Endothelial cell of umbilical vein (primary cell): ENCODE data around the gene KIAA1958. TPM values are rescaled to one million over a fixed set of nuclear protein-coding genes. Genes with fewer than 3 reads are reported as not detected.

Experiments used
- BruUV-seq: library from RNA; stranded (reverse); fragments of 400-500 nt; replicated peaks from 2 replicates; lab custom pipeline; 2021; lab: Mats Ljungman, UMichigan
- CTCF ChIA-PET: fragments of 300-600, 350-600 bp; sonication (Branson Sonifier 250); formaldehyde crosslinking; loops from one replicate; lab custom pipeline; 2021; ENCODE audit warnings: antibody characterized with exemption, inconsistent platforms; lab: Charles Lee
- POLR2A ChIA-PET: fragments of 300-600, 350-600 bp; sonication (Branson Sonifier 250); formaldehyde crosslinking; loops from one replicate; lab custom pipeline; 2021; ENCODE audit warnings: antibody characterized with exemption, inconsistent platforms; lab: Charles Lee
- DNase-seq: peaks from one replicate; pipeline ENCODE4 v3.0.0-alpha.2; 2011; ENCODE audit warnings: low read depth, low spot score
- FAIRE-seq: peaks from 2 replicates; lab custom pipeline; 2011; peaks lifted over from hg19 to GRCh38; lab: Jason Lieb, UNC
- H2AFZ ChIP-seq: 2 replicates; pipeline ENCODE4 v1.6.0; 2012; ENCODE audit warnings: low read depth, low read length, control low read depth, inconsistent platforms
- H3K27ac ChIP-seq: 2 replicates; pipeline ENCODE4 v1.5.1; 2011; ENCODE audit warnings: low read depth, mild to moderate bottlenecking, control low read depth, low read length, moderate library complexity; ENCODE audit not compliant: insufficient read depth
- H3K27me3 ChIP-seq, 2 experiments: 2 replicates each; pipeline versions ENCODE4 v1.6.0 to v1.6.1; 2011; ENCODE audit warnings: low read length in 2 of 2, mixed read lengths in 1 of 2; ENCODE audit not compliant: control insufficient read depth in 2 of 2, insufficient read depth in 2 of 2
- H3K36me3 ChIP-seq, 2 experiments: 2 replicates in 1 of 2; 3 replicates in 1 of 2; pipeline ENCODE4 v1.5.1; 2011; ENCODE audit warnings: low read length in 2 of 2, mild to moderate bottlenecking in 1 of 2, moderate library complexity in 1 of 2; ENCODE audit not compliant: control insufficient read depth in 2 of 2, insufficient read depth in 2 of 2; ENCODE audit errors: extremely low read depth in 1 of 2
- H3K4me1 ChIP-seq: 3 replicates; pipeline ENCODE4 v1.5.1; 2011; ENCODE audit warnings: mild to moderate bottlenecking, low read length; ENCODE audit not compliant: control insufficient read depth, insufficient read depth; ENCODE audit errors: extremely low read depth
- H3K4me2 ChIP-seq: 2 replicates; pipeline ENCODE4 v1.6.1; 2011; ENCODE audit warnings: low read length, control low read depth, mixed read lengths; ENCODE audit not compliant: insufficient read depth
- H3K4me3 ChIP-seq, 3 experiments: fragments of 200-600 bp in 1 of 3; sonication (generic), shearing (Covaris generic) in 1 of 3; replicated peaks in 1 of 3; 2 replicates each; pipeline ENCODE4 v1.5.1; 2011 to 2016; ENCODE audit warnings: control low read depth in 3 of 3, low read length in 3 of 3, mild to moderate bottlenecking in 2 of 3, inconsistent platforms in 1 of 3, low read depth in 1 of 3, moderate library complexity in 1 of 3; ENCODE audit not compliant: insufficient read depth in 1 of 3
- H3K79me2 ChIP-seq: 2 replicates; pipeline ENCODE4 v1.6.0; 2012; ENCODE audit warnings: low read length, inconsistent platforms; ENCODE audit not compliant: control insufficient read depth, insufficient read depth
- H3K9ac ChIP-seq: replicated peaks from 2 replicates; pipeline ENCODE3; 2011; ENCODE audit warnings: low read length, control low read depth; ENCODE audit not compliant: insufficient read depth; ENCODE audit errors: extremely low read depth
- H3K9me1 ChIP-seq: replicated peaks from 3 replicates; pipeline ENCODE4 v1.6.0; 2011; ENCODE audit warnings: mild to moderate bottlenecking, low read length; ENCODE audit not compliant: control insufficient read depth, insufficient read depth; ENCODE audit errors: extremely low read depth
- H3K9me3 ChIP-seq: replicated peaks from 2 replicates; pipeline ENCODE4 v1.5.1; 2012; ENCODE audit warnings: low read length, inconsistent platforms; ENCODE audit not compliant: control insufficient read depth, insufficient read depth
- H4K20me1 ChIP-seq: replicated peaks from 2 replicates; pipeline ENCODE3; 2011; ENCODE audit warnings: mild to moderate bottlenecking, low read length; ENCODE audit not compliant: control insufficient read depth, insufficient read depth; ENCODE audit errors: extremely low read depth
- EZH2 ChIP-seq: IDR thresholded peaks from 2 replicates; pipeline ENCODE4 v1.6.1; 2012; ENCODE audit warnings: borderline replicate concordance, low read depth, mild to moderate bottlenecking, moderate library complexity, low read length, inconsistent platforms; ENCODE audit not compliant: severe bottlenecking
- FOS ChIP-seq: IDR thresholded peaks from 2 replicates; pipeline ENCODE4 v1.6.1; 2011; ENCODE audit warnings: mild to moderate bottlenecking, low read length, moderate library complexity, borderline replicate concordance; ENCODE audit not compliant: insufficient read depth
- MAX ChIP-seq: IDR thresholded peaks from 2 replicates; pipeline ENCODE4 v1.6.1; 2011; ENCODE audit not compliant: insufficient read depth, insufficient read length
- MYC ChIP-seq: IDR thresholded peaks from one replicate; pipeline ENCODE4 v1.6.1; 2011; ENCODE audit warnings: mild to moderate bottlenecking, low read depth, low read length
- POLR2A ChIP-seq: IDR thresholded peaks from 2 replicates; pipeline ENCODE4 v1.6.1; 2012; ENCODE audit warnings: low read depth, mild to moderate bottlenecking, control low read depth, low read length
- POLR2AphosphoS5 ChIP-seq: IDR thresholded peaks from 2 replicates; pipeline ENCODE4 v1.6.1; 2012; ENCODE audit warnings: low read depth, mild to moderate bottlenecking, control low read depth, low read length, moderate library complexity; ENCODE audit not compliant: insufficient read depth
- dilution Hi-C: fragments of 300-500 bp; cut with MboI; formaldehyde crosslinking; loops from one replicate; pipeline ENCODE4 v1.15.0; 2019; ENCODE audit warnings: low sequenced_read_pairs; ENCODE audit not compliant: extremely low pct_ligation_motif_present
- intact Hi-C: fragments of 100-400 bp; cut with micrococcal nuclease; formaldehyde crosslinking; loops from one replicate; pipeline ENCODE4 v1.10.0; 2022
- polyA plus RNA-seq, 4 experiments: library from polyadenylated mRNA; depleted of rRNA in 3 of 4; stranded (reverse) in 3 of 4; unstranded in 1 of 4; fragments of >200 nt; gene quantifications; 2 replicates each; pipeline versions ENCODE4 v1.2.1 to v1.2.3, GENCODE V29; 2011 to 2012; ENCODE audit warnings: missing spikeins in 1 of 4
- total RNA-seq: library from RNA; stranded (reverse); gene quantifications from 2 replicates; pipeline ENCODE4 v1.2.3, GENCODE V29; 2021

The KIAA1958 gene
- total and polyA plus RNA-seq, 2 donors (not counting 3 experiments of a cell fraction or from before 2014, with no cell fraction given): 1.7 to 5.0 TPM

GRCh38 chr9:112494153-112494552, 7.5 kb downstream of the KIAA1958 start:
- POLR2A ChIA-PET: no interaction called here
- DNase-seq (no peak), FAIRE-seq (no peak)
- BruUV-seq: no TSS peak
- H3K36me3 ChIP-seq: no peaks in the 10 kb centered on the region
- H3K27me3 ChIP-seq: no peaks in the 10 kb centered on the region
- CTCF ChIA-PET: no interaction called here
- H4K20me1 ChIP-seq: no peaks in the 10 kb centered on the region
- no peaks in the 10 kb centered on the region for H3K9me1 ChIP-seq
- H3K9me3 ChIP-seq: no peaks in the 10 kb centered on the region
- no peak overlapping the region for H3K27ac ChIP-seq
- H3K9ac ChIP-seq: no peak overlapping the region
- H3K4me2 ChIP-seq: no peak overlapping the region
- no peak overlapping the region for H3K4me3 ChIP-seq
- dilution Hi-C loops (no loop called here), intact Hi-C loops (no loop called here)
- H3K79me2 ChIP-seq: no peaks in the 10 kb centered on the region
- H2AFZ ChIP-seq: no peak overlapping the region
- no peaks in the 10 kb centered on the region for H3K4me1 ChIP-seq
- TF ChIP-seq MYC: no peak
- TF ChIP-seq POLR2AphosphoS5: no peak
- no peak for TF ChIP-seq EZH2
- no peak for TF ChIP-seq POLR2A

- no peak overlapping the region for H2AFZ ChIP-seq
- no peaks in the 10 kb centered on the region for H4K20me1 ChIP-seq
- H3K4me1 ChIP-seq: no peaks in the 10 kb centered on the region
- no peaks in the 10 kb centered on the region for H3K9me3 ChIP-seq
- no peaks in the 10 kb centered on the region for H3K27me3 ChIP-seq
- DNase-seq (no peak), FAIRE-seq (no peak)
- no peaks in the 10 kb centered on the region for H3K9me1 ChIP-seq
- no peak overlapping the region for H3K4me3 ChIP-seq
- H3K9ac ChIP-seq: no peak overlapping the region
- no peak overlapping the region for H3K4me2 ChIP-seq
- BruUV-seq: no TSS peak
- no peaks in the 10 kb centered on the region for H3K79me2 ChIP-seq
- TF ChIP-seq FOS: no peak
- no peak for TF ChIP-seq MAX
- TF ChIP-seq POLR2AphosphoS5: no peak
- ChIA-PET POLR2A (no interaction called here), CTCF (no interaction called here)
- H3K27ac ChIP-seq: no peak overlapping the region
- intact Hi-C loops (no loop called here), dilution Hi-C loops (no loop called here)
- no peaks in the 10 kb centered on the region for H3K36me3 ChIP-seq
Observed at GRCh38 chr9:112495614-112496013, 9.0 kb downstream of the KIAA1958 start.
